M059J (cell line): ENCODE results near the gene SESTD1. TPM values are rescaled to one million over a fixed set of nuclear protein-coding genes. Genes with fewer than 3 reads are reported as not detected.
A peak's percentile ranks its signal among the peaks of the same experiment; 100 is the strongest.
"Not testable (repeated sequence)": the region's sequence is repeated elsewhere in the genome, so short reads cannot be mapped to it uniquely, and the experiment has no call there.

ENCODE experiments used
- DNase-seq: peaks from one replicate; pipeline ENCODE4 v3.0.0-alpha.2; 2012; ENCODE audit warnings: low read depth
- total RNA-seq: library from RNA; depleted of rRNA; stranded (reverse); fragments of >200 nt; shearing (Covaris generic); gene quantifications from 2 replicates; pipeline ENCODE4 v1.2.3, GENCODE V29; 2014

Gene SESTD1
- total RNA-seq, 1 experiment from 2014 or later, result 7.1 TPM

GRCh38 chr2:179238027-179238426, 26.6 kb downstream of the SESTD1 start:
- no peak for DNase-seq

GRCh38 chr2:179237209-179237946, 27.3 kb downstream of the SESTD1 start:
- no peak for DNase-seq

GRCh38 chr2:179235463-179236108, 29.0 kb downstream of the SESTD1 start:
- DNase-seq, result no peak

GRCh38 chr2:179234658-179235240, 29.9 kb downstream of the SESTD1 start:
- no peak for DNase-seq

GRCh38 chr2:179233626-179234430, 30.8 kb downstream of the SESTD1 start:
- DNase-seq, result no peak

- peak; percentile 22 for DNase-seq
These were observed 31.5 kb downstream of the SESTD1 start for GRCh38 chr2:179233083-179233490.

- no peak for DNase-seq
These were observed 37.7 kb downstream of the SESTD1 start for GRCh38 chr2:179226961-179227259.

GRCh38 chr2:179226203-179226960, 38.2 kb downstream of the SESTD1 start:
- no peak for DNase-seq

- DNase-seq, result no peak
These were observed 40.3 kb downstream of the SESTD1 start for GRCh38 chr2:179224361-179224760.

- peak; percentile 9 for DNase-seq
These were observed 42.6 kb downstream of the SESTD1 start for GRCh38 chr2:179222076-179222475.

- peak; percentile 63 for DNase-seq
These were observed 45.6 kb downstream of the SESTD1 start for GRCh38 chr2:179218848-179219594.

GRCh38 chr2:179214671-179215070, 50.0 kb downstream of the SESTD1 start:
- DNase-seq, result not testable (repeated sequence)

GRCh38 chr2:179211355-179211754, 53.3 kb downstream of the SESTD1 start:
- DNase-seq, result no peak

- not testable (repeated sequence) for DNase-seq
These were observed 56.4 kb downstream of the SESTD1 start for GRCh38 chr2:179208277-179208676.

GRCh38 chr2:179207047-179207446, 57.6 kb downstream of the SESTD1 start:
- no peak for DNase-seq

GRCh38 chr2:179201869-179202268, 62.8 kb downstream of the SESTD1 start:
- DNase-seq, result peak; percentile 33

GRCh38 chr2:179195926-179196590, 68.6 kb downstream of the SESTD1 start:
- DNase-seq, result not testable (repeated sequence)

- DNase-seq, result no peak
These were observed 69.5 kb downstream of the SESTD1 start for GRCh38 chr2:179195141-179195540.

- no peak for DNase-seq
These were observed 70.8 kb downstream of the SESTD1 start for GRCh38 chr2:179193759-179194394.

- no peak for DNase-seq
These were observed 73.5 kb downstream of the SESTD1 start for GRCh38 chr2:179191110-179191509.
